ENCODE data around the gene ABCC12. TPM values are rescaled to one million over a fixed set of nuclear protein-coding genes. Genes with fewer than 3 reads are reported as not detected.
"Not testable (repeated sequence)": the region's sequence is repeated elsewhere in the genome, so short reads cannot be mapped to it uniquely, and the experiment has no call there.

Gene ABCC12
- polyA plus RNA-seq, 1 experiment = not detected

GRCh38 chr16:48173889-48174288, 18.1 kb upstream of the ABCC12 start:
- Histone ChIP-seq H3K36me3 (ENCODE audit: control insufficient read depth, insufficient read depth, low read length) (no peaks in the 10 kb centered on the region), H3K27me3 (ENCODE audit: control insufficient read depth, insufficient read depth, low read length) (no peaks in the 10 kb centered on the region), H3K4me3 (ENCODE audit: low read depth, low read length) (no peak overlapping the region)
- TF ChIP-seq, protein P1, sequence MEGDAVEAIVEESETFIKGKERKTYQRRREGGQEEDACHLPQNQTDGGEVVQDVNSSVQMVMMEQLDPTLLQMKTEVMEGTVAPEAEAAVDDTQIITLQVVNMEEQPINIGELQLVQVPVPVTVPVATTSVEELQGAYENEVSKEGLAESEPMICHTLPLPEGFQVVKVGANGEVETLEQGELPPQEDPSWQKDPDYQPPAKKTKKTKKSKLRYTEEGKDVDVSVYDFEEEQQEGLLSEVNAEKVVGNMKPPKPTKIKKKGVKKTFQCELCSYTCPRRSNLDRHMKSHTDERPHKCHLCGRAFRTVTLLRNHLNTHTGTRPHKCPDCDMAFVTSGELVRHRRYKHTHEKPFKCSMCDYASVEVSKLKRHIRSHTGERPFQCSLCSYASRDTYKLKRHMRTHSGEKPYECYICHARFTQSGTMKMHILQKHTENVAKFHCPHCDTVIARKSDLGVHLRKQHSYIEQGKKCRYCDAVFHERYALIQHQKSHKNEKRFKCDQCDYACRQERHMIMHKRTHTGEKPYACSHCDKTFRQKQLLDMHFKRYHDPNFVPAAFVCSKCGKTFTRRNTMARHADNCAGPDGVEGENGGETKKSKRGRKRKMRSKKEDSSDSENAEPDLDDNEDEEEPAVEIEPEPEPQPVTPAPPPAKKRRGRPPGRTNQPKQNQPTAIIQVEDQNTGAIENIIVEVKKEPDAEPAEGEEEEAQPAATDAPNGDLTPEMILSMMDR (IDR thresholded peaks at IDR 0.05; ENCODE audit: insufficient read depth, low read depth, low read length) = no peak
- POLR2A ChIA-PET = no interaction called here
- DNase-seq (ENCODE audit: low read depth) = no peak
- CTCF ChIA-PET = interaction anchor here (0.9 to 1.4 kb wide), 2 partner anchors 9 to 1143 kb away, joined by 3 to 7 read pairs; no protein-coding TSS in a partner anchor

DNA sequence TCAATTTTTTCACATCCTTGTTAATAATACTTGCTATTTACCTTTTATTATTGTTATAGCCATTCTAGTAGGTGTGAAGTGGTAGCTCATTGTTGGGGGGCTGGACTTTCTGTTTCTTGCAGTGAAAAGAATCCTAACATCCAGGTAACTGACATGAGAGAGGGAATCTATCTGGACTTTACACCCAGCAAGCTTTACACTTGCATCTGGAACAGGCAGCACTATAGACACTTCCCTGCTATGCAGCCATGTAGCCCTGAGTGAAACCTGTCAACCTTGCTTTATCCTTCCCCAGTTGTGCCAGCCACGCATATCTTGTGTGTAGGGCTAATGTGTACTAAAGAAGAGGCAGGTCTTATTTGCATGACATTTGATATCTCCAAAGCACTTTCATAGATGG, 16.9 kb upstream of the ABCC12 start:
- POLR2A ChIA-PET = no interaction called here

GRCh38 chr16:48169896-48170295, 14.1 kb upstream of the ABCC12 start:
- ChIA-PET POLR2A (no interaction called here), CTCF (interaction anchor here (0.7 kb wide), 1 partner anchor 1221 kb away, joined by 3 read pairs; no protein-coding TSS in a partner anchor)
- no peaks in the 10 kb centered on the region for H3K36me3 ChIP-seq (ENCODE audit: control insufficient read depth, insufficient read depth, low read length)
- TF ChIP-seq, protein P1 (IDR thresholded peaks at IDR 0.05; ENCODE audit: insufficient read depth, low read depth, low read length) = no peak
- no peak for DNase-seq (ENCODE audit: low read depth)
- H3K27me3 ChIP-seq (ENCODE audit: control insufficient read depth, insufficient read depth, low read length) = no peaks in the 10 kb centered on the region
- H3K4me3 ChIP-seq (ENCODE audit: low read depth, low read length) = no peak overlapping the region

More for the DNA sequence above, 16.9 kb upstream of the ABCC12 start:
- Histone ChIP-seq H3K4me3 (ENCODE audit: low read depth, low read length) (no peak overlapping the region), H3K27me3 (ENCODE audit: control insufficient read depth, insufficient read depth, low read length) (no peaks in the 10 kb centered on the region), H3K36me3 (ENCODE audit: control insufficient read depth, insufficient read depth, low read length) (no peaks in the 10 kb centered on the region)
- no peak for DNase-seq (ENCODE audit: low read depth)
- CTCF ChIA-PET = no interaction called here
- TF ChIP-seq, protein P1 (IDR thresholded peaks at IDR 0.05; ENCODE audit: insufficient read depth, low read depth, low read length) = no peak

DNA sequence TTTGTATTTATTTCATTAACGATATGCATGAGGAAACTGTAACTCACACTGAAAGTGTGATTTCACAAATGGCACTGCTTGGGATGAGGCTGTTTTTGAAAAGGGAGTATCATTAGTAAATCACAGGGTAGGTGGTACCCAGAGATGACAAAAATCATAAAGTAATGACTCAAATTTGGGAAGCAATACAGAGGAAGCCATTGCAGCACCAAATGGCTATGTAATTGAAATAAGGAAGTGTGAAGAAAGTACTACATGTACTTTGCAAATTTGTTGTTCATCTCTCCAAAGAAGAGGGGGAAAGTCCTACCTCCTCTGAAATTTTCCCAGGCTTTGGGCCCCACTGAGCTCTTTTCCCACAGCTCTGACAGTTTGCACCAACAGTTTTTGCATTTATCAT, 12.3 kb upstream of the ABCC12 start:
- POLR2A ChIA-PET = no interaction called here
- no peaks in the 10 kb centered on the region for H3K36me3 ChIP-seq (ENCODE audit: control insufficient read depth, insufficient read depth, low read length)
- DNase-seq (ENCODE audit: low read depth) = no peak
- TF ChIP-seq, protein P1 (IDR thresholded peaks at IDR 0.05; ENCODE audit: insufficient read depth, low read depth, low read length) = no peak
- no peak overlapping the region for H3K4me3 ChIP-seq (ENCODE audit: low read depth, low read length)
- CTCF ChIA-PET = interaction anchor here (2.1 kb wide), 1 partner anchor 113 kb away, joined by 6 read pairs; no protein-coding TSS in a partner anchor
- H3K27me3 ChIP-seq (ENCODE audit: control insufficient read depth, insufficient read depth, low read length) = no peaks in the 10 kb centered on the region

GRCh38 chr16:48166617-48167016, 10.8 kb upstream of the ABCC12 start:
- H3K27me3 ChIP-seq (ENCODE audit: control insufficient read depth, insufficient read depth, low read length); H3K36me3 ChIP-seq (ENCODE audit: control insufficient read depth, insufficient read depth, low read length); DNase-seq (ENCODE audit: low read depth); H3K4me3 ChIP-seq (ENCODE audit: low read depth, low read length); POLR2A ChIA-PET: not testable (repeated sequence)
- CTCF ChIA-PET = interaction anchor here (1.1 to 4.1 kb wide), 6 partner anchors 9 to 1218 kb away, joined by 4 to 57 read pairs (median 19); partner anchors contain the start of gene NETO2

All from BJ (cell line).